ENCODE results near the gene CD248. TPM values are rescaled to one million over a fixed set of nuclear protein-coding genes. Genes with fewer than 3 reads are reported as not detected.

The CD248 gene
- total RNA-seq, 2 experiments from 2014 or later: 3.3 to 3.4 TPM

GRCh38 chr11:66289548-66290329 is 27.1 kb downstream of the CD248 start:
- Mint-ChIP-seq H3K4me1 (ENCODE audit: low read depth) (peaks cover 32% of the 10 kb centered on the region), H3K36me3 (ENCODE audit: low read depth) (no peaks in the 10 kb centered on the region), H3K9me3 (no peaks in the 10 kb centered on the region), H3K27ac (peak overlapping the region; percentile 79), H3K27me3 (peaks cover 19% of the 10 kb centered on the region), H3K4me3 (peak overlapping the region; percentile 87)
- TF ChIP-seq CTCF (IDR thresholded peaks at IDR 0.05): no peak
- DNase-seq: peak in 13 of 14 experiments; percentile 59 to 89 (median 71)
- ChIA-PET CTCF (interaction anchor here (0.7 to 3.2 kb wide), 8 partner anchors 7 to 104 kb away, joined by 3 to 23 read pairs (median 4); partner anchors contain the start of gene CNIH2), POLR2A (interaction anchor here (0.5 to 2.2 kb wide), 32 partner anchors 8 to 1168 kb away, joined by 3 to 31 read pairs (median 5); partner anchors contain the start of genes BANF1, BRMS1, CCDC85B and CD248)
- intact Hi-C loops (cut with DNase I, micrococcal nuclease): loop anchor here (1.0 to 10.0 kb wide), 3 partner anchors 21 to 435 kb away; partner anchors contain the start of genes CFL1 (in 1 of the 2) and RAB1B (in 1 of the 2)
- Histone ChIP-seq H3K4me3 (ENCODE audit: low read length) (peak overlapping the region; percentile 82), H3K4me1 (ENCODE audit: insufficient read depth, low read length) (peaks cover 50% of the 10 kb centered on the region), H3K9me3 (ENCODE audit: control insufficient read depth in 1 of 2, insufficient read depth in 1 of 2, low read length in 2 of 2) (peaks cover 0 to 9% of the 10 kb centered on the region in 2 experiments), H3K27me3 (ENCODE audit: control insufficient read depth in 1 of 2, insufficient read depth in 2 of 2, low read length in 2 of 2) (peaks cover 18 to 23% of the 10 kb centered on the region in 2 experiments), H3K27ac (ENCODE audit: low read depth in 1 of 2, low read length in 2 of 2) (peak overlapping the region; percentile 55 to 80), H3K36me3 (ENCODE audit: insufficient read depth, low read length) (peaks cover 3% of the 10 kb centered on the region)
- peak; percentile 56 for ATAC-seq (ENCODE audit: poor library complexity)

GRCh38 chr11:66288671-66289547 is 27.9 kb downstream of the CD248 start, which contains the start of gene YIF1A:
Gene YIF1A (minus strand): TSS chr11:66289143. CDS start chr11:66288985, 158 bp downstream.
- ChIA-PET POLR2A (interaction anchor here (0.5 to 2.2 kb wide), 36 partner anchors 9 to 1167 kb away, joined by 3 to 31 read pairs (median 4); partner anchors contain the start of genes BANF1, BRMS1, CCDC85B and CD248), CTCF (interaction anchor here (0.7 to 3.2 kb wide), 8 partner anchors 10 to 103 kb away, joined by 3 to 23 read pairs (median 3); partner anchors contain the start of gene CNIH2)
- Histone ChIP-seq H3K27me3 (ENCODE audit: control insufficient read depth in 1 of 2, insufficient read depth in 2 of 2, low read length in 2 of 2) (peaks cover 18 to 23% of the 10 kb centered on the region in 2 experiments), H3K9me3 (ENCODE audit: control insufficient read depth in 1 of 2, insufficient read depth in 1 of 2, low read length in 2 of 2) (peaks cover 0 to 9% of the 10 kb centered on the region in 2 experiments), H3K4me3 (ENCODE audit: low read length) (peak within 1 kb of the TSS; percentile 82), H3K36me3 (ENCODE audit: insufficient read depth, low read length) (peaks cover 11% of the 10 kb centered on the region), H3K4me1 (ENCODE audit: insufficient read depth, low read length) (peaks cover 50% of the 10 kb centered on the region), H3K27ac (ENCODE audit: low read depth in 1 of 2, low read length in 2 of 2) (peak within 1 kb of the TSS; percentile 69 to 80)
- Mint-ChIP-seq H3K4me3 (peak within 1 kb of the TSS; percentile 87), H3K27ac (peak within 1 kb of the TSS; percentile 79), H3K4me1 (ENCODE audit: low read depth) (peaks cover 32% of the 10 kb centered on the region), H3K36me3 (ENCODE audit: low read depth) (peaks cover 5% of the 10 kb centered on the region), H3K27me3 (peaks cover 19% of the 10 kb centered on the region), H3K9me3 (no peaks in the 10 kb centered on the region)
- TF ChIP-seq CTCF (IDR thresholded peaks at IDR 0.05): no peak
- intact Hi-C loops (cut with DNase I, micrococcal nuclease): loop anchor here (1.0 to 10.0 kb wide), 3 partner anchors 20 to 434 kb away; partner anchors contain the start of genes CFL1 (in 1 of the 2) and RAB1B (in 1 of the 2)
- peak; percentile 95 to 100 (median 97) for DNase-seq
- ATAC-seq (ENCODE audit: poor library complexity): peak; percentile 91

Data from CD4-positive, alpha-beta T cell (primary cell).